ENCODE measurements around the gene FOXK2. TPM values are rescaled to one million over a fixed set of nuclear protein-coding genes. Genes with fewer than 3 reads are reported as not detected.
A peak's percentile ranks its signal among the peaks of the same experiment; 100 is the strongest.
"Not testable (repeated sequence)": the region's sequence is repeated elsewhere in the genome, so short reads cannot be mapped to it uniquely, and the experiment has no call there.

The FOXK2 gene
- total RNA-seq, 1 experiment from 2014 or later: 45.9 TPM

DNA sequence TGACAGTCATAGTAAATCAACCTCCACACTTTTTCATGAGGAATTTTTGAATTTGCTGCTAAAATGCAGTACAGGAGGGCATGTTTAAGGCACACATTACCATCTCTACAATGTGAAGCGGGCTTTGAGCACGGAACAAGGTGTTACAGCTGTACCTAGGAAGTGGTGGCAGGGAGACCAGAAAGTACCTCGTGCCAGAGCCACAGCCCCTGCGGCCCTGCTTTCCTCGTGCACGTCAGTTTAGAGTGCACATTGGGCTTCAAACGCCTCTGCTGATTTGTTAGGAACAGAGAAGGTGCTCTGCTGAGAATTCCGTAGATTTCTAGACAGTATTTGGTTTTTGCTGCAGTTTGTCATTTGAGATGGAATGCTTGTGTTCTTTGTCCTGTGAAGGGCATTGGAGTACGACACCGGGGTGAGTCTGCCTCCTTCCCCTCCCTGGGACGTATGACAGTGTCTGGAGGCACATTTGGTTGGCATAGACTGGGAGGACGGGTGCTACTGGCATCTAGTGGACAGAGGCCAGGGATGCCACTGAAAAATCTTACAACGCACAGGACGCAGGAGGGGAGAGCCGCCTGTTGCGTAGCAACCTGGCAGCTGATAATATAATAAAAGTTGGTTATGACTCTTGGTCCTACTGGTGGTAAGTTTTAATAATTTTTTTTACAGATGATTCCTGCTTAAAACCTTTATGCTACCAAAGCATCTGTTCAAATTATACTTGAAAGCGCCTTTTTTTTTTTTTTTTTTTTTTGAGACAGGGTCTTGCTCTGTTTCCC, 9.1 kb downstream of the FOXK2 start:
- peak; percentile 91 for DNase-seq (ENCODE audit: extremely low read depth, low read depth)

DNA sequence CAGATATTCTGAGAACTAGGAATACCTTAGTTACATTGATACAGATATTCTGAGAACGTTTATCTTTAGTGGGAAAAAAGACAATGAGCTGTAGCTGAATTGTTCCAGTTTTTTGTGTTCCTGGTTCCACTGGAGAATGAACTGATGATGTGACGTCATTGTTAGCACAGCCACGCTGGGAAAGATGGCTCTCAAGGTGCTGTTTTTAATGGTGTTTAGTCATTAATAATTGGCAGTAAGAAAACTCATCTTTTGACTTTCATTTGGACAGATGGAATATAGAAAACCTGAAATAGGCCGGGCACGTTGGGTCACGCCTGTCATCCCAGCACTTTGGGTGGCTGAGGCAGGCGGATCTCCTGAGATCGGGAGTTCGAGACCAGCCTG, 10.4 kb downstream of the FOXK2 start:
- DNase-seq (ENCODE audit: extremely low read depth, low read depth): no peak

DNA sequence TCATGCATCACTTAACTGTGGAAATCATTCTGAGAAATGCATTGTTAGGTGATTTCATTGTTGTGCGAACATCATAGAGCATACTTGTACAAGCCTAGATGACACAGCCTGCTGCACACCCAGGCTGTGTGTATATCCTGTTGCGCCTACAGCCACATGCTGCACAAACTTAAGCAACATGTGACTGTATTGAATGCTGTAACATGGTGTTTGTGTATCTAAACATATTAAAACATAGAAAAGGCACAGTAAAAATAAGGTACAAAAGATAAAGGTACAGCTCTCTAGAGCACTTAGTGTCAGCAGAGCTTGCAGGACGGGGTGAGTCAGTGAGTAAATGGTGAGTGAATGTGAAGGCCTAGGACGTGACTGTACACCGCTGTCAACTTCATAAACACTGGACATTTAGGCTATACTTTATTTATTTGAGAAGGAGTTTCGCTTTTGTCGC, 11.9 kb downstream of the FOXK2 start:
- DNase-seq (ENCODE audit: extremely low read depth, low read depth): no peak

- no peak for DNase-seq (ENCODE audit: extremely low read depth, low read depth)
Observed at GRCh38 chr17:82534401-82534812, 14.9 kb downstream of the FOXK2 start.

GRCh38 chr17:82536512-82537201, 17.1 kb downstream of the FOXK2 start:
- DNase-seq (ENCODE audit: extremely low read depth, low read depth): no peak

DNA sequence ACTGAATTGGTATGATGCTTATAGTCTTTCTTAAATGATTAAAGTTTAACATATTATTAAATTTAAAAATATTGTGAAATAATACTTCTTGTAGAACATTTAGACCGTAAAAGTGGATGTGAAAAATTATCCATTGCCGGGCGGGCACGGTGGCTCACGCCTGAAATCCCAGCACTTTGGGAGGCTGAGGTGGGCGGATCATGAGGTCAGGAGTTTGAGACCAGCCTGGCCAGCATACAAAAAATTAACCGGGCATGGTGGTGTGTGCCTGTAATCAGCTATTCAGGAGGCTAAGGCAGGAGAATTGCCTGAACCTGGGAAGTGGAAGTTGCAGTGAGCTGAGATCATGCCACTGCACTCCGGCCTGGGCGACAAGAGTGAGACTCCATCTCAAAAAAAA, 17.7 kb downstream of the FOXK2 start:
- DNase-seq (ENCODE audit: extremely low read depth, low read depth): not testable (repeated sequence)

- not testable (repeated sequence) for DNase-seq (ENCODE audit: extremely low read depth, low read depth)
Observed at GRCh38 chr17:82539076-82539475, 19.5 kb downstream of the FOXK2 start.

- DNase-seq (ENCODE audit: extremely low read depth, low read depth): no peak
Observed at GRCh38 chr17:82542439-82542838, 22.9 kb downstream of the FOXK2 start.

DNA sequence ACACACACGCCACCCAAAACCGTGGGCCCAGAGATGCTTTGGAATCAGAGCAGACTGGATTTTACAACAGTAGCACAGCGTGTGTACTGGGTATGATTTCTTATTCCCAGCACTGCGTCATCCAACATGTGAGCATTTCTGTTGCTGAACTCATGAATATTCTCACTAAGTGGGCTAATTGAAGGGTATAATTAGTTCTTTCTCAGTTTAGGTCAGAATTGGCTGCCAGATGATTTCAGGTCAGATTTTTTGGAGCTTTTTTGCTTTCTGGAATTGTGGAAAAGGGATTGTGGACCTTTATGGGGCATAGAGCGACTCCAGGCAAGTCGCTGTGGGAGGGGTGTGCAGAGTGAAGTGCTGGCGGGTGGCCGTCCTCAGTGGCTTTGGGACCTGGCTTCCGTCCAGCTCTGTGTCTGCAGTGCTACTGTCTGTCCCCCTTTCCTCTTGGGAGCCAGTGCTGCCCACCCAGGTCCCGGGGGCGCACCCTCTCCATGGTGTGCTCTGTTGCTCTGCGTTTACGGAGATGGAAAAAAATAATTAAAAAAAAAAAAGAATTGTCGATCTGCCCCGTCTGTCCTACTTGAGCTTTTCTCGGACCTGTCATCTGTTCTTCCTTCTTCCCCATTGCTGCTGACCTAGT, 25.0 kb downstream of the FOXK2 start:
- no peak for DNase-seq (ENCODE audit: extremely low read depth, low read depth)

- no peak for DNase-seq (ENCODE audit: extremely low read depth, low read depth)
Observed at GRCh38 chr17:82545071-82545462, 25.5 kb downstream of the FOXK2 start.

DNA sequence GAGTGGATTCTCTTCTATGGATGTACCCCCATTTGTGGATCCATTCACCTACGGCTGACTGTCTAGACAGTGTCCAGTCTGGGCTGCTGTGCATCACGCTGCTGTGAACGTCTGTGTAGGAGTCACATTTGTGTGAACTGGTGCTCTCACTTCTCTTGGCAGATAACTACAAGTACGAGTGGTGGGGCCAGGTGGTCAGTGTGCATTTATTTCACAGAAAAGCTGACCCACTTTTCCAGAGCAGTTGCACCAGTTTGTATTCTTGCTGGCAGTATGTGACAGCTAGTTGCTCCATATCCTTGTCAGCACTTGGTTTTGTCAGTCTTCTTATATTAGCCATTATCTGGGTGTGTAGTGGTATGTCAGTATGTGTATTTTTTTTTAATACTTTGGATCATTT, 28.4 kb downstream of the FOXK2 start:
- DNase-seq (ENCODE audit: extremely low read depth, low read depth): no peak

GRCh38 chr17:82548681-82549303, 29.3 kb downstream of the FOXK2 start:
- DNase-seq (ENCODE audit: extremely low read depth, low read depth): no peak

DNA sequence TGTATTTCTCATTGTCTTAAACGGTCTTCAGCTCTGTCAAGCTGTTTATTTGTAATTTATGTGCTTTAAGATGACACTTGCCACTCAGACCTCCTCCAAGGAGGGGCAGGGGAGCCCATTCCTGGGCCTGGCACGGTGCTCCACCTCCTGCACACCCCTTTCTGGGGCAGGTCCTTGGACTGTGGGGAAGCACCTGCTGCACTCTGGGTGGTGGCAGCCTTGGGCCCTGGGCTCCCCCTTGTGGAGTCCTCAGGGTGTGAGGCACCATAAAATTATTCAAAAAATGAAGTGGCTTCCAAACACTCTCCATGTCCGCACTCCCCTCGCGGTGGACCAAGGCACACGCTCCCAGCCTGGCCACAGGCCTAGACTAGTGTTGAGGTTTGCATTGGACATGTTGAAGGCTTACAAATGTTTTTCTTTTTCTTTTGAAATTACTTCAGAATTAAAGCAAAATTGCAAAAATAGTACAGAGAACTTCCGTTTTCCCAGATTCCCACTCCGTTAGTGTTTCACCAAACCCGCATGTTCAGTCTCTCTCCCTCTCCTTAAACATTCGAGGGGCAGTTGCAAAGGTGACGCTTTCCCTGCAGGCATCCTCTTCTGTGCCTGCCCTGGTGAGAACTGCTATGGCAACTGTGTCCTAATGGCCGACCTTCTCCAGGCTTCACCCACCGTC, 32.4 kb downstream of the FOXK2 start:
- DNase-seq (ENCODE audit: extremely low read depth, low read depth): peak; percentile 59

- DNase-seq (ENCODE audit: extremely low read depth, low read depth): no peak
Observed at GRCh38 chr17:82552580-82552979, 33.0 kb downstream of the FOXK2 start.

GRCh38 chr17:82553210-82553930, 33.8 kb downstream of the FOXK2 start:
- DNase-seq (ENCODE audit: extremely low read depth, low read depth): no peak

GRCh38 chr17:82557510-82557909, 38.0 kb downstream of the FOXK2 start:
- DNase-seq (ENCODE audit: extremely low read depth, low read depth): not testable (repeated sequence)

- no peak for DNase-seq (ENCODE audit: extremely low read depth, low read depth)
Observed at GRCh38 chr17:82559566-82560251, 40.2 kb downstream of the FOXK2 start.

GRCh38 chr17:82560252-82560642, 40.7 kb downstream of the FOXK2 start:
- DNase-seq (ENCODE audit: extremely low read depth, low read depth): no peak

DNA sequence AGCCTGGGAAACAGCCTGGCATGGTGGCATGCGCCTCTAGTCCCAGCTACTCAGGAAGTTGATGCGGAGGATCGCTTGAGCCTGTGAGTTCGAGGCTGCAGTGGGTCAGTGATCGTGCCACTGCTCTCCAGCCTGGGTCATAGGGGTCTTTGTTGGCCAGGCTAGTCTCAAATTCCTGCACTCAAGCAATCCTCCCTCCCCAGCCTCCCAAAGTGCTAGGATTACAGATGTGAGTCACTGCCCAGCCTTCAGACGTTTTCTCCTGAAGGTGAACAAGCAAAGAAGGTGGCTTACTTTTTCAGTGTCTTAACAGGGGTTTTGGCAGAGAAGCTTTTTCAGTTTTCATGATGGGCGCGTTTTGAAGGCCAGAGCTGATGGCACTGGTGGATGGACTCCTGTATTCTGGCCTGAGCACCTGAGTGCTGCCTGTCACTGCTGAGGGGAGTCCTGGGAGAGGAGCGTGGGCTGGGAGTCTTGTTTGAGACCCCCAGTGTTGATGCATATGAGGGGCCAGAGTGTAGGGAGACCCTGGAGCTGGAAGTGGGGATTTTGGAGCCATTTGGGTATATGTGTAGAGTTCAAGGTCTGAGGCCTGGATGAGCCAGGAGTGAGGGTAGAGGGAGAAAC, 41.4 kb downstream of the FOXK2 start:
- no peak for DNase-seq (ENCODE audit: extremely low read depth, low read depth)
